Memory B cell (primary cell): ENCODE data around the gene NCAM2.
"Not testable (repeated sequence)": the region's sequence is repeated elsewhere in the genome, so short reads cannot be mapped to it uniquely, and the experiment has no call there.

ENCODE experiments used
- ATAC-seq: fragments of 150-1000 bp; cut with Tn5 transposase; 2 replicates; pipeline ENCODE4 v1.10.0; 2021; ENCODE audit warnings: low read depth, mild to moderate bottlenecking, moderate library complexity
- DNase-seq, 2 donors: peaks; one replicate each; pipeline ENCODE4 v3.0.0; 2022; ENCODE audit warnings: low spot score in 2 of 2
- H3K27ac Mint-ChIP-seq: one replicate; pipeline ENCODE4 v1.8.0; 2022; ENCODE audit warnings: mild to moderate bottlenecking, moderate library complexity, mixed read lengths
- H3K27me3 Mint-ChIP-seq: one replicate; pipeline ENCODE4 v1.8.0; 2022; ENCODE audit warnings: mixed read lengths
- H3K36me3 Mint-ChIP-seq: one replicate; pipeline ENCODE4 v1.8.0; 2022; ENCODE audit warnings: mild to moderate bottlenecking, mixed read lengths
- H3K4me1 Mint-ChIP-seq: one replicate; pipeline ENCODE4 v1.8.0; 2022; ENCODE audit warnings: mixed read lengths
- H3K4me3 Mint-ChIP-seq: one replicate; pipeline ENCODE4 v1.8.0; 2022; ENCODE audit warnings: mild to moderate bottlenecking, moderate library complexity, mixed read lengths
- H3K9me3 Mint-ChIP-seq: one replicate; pipeline ENCODE4 v1.8.0; 2022; ENCODE audit warnings: mixed read lengths

The NCAM2 gene

GRCh38 chr21:21101911-21102310 is 103.7 kb downstream of the NCAM2 start:
- H3K4me3 Mint-ChIP-seq: no peak overlapping the region
- DNase-seq (no peak), ATAC-seq (no peak)
- H3K36me3 Mint-ChIP-seq: no peaks in the 10 kb centered on the region
- no peak overlapping the region for H3K27ac Mint-ChIP-seq
- H3K4me1 Mint-ChIP-seq: no peaks in the 10 kb centered on the region
- H3K27me3 Mint-ChIP-seq: no peaks in the 10 kb centered on the region
- H3K9me3 Mint-ChIP-seq: no peaks in the 10 kb centered on the region

GRCh38 chr21:21102896-21103295 is 104.7 kb downstream of the NCAM2 start:
- no peak overlapping the region for H3K4me3 Mint-ChIP-seq
- ATAC-seq: no peak
- H3K36me3 Mint-ChIP-seq: no peaks in the 10 kb centered on the region
- H3K9me3 Mint-ChIP-seq: no peaks in the 10 kb centered on the region
- no peaks in the 10 kb centered on the region for H3K27me3 Mint-ChIP-seq
- H3K27ac Mint-ChIP-seq: no peak overlapping the region
- DNase-seq: no peak
- H3K4me1 Mint-ChIP-seq: no peaks in the 10 kb centered on the region

- no peaks in the 10 kb centered on the region for H3K27me3 Mint-ChIP-seq
- H3K36me3 Mint-ChIP-seq: no peaks in the 10 kb centered on the region
- H3K4me3 Mint-ChIP-seq: no peak overlapping the region
- ATAC-seq (no peak), DNase-seq (no peak)
- no peaks in the 10 kb centered on the region for H3K4me1 Mint-ChIP-seq
- no peak overlapping the region for H3K27ac Mint-ChIP-seq
- H3K9me3 Mint-ChIP-seq: no peaks in the 10 kb centered on the region
Measured at GRCh38 chr21:21103692-21104091, 105.5 kb downstream of the NCAM2 start.

DNA sequence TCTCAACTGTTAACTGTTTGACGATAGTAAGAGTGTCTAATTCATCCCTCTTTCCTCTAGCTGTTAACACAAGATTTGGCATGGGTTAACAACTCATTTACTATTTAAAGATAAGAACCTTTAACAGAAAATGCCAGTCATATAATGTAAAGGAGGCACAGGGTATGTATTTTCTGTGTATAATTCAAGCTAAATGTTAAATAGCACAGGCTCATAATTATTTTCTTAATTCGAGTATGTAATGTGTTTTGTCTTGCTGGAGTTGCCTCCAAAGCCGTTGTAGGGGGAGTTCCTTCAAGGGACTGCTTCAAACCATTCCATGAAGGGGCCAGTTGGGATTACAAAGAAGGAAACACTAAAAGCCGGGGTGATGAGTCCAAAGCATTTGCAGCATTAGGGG is 111.5 kb downstream of the NCAM2 start:
- ATAC-seq (no peak), DNase-seq (no peak)
- Mint-ChIP-seq H3K9me3 (no peaks in the 10 kb centered on the region), H3K27ac (no peak overlapping the region), H3K4me1 (no peaks in the 10 kb centered on the region), H3K27me3 (no peaks in the 10 kb centered on the region), H3K4me3 (no peak overlapping the region), H3K36me3 (no peaks in the 10 kb centered on the region)

DNA sequence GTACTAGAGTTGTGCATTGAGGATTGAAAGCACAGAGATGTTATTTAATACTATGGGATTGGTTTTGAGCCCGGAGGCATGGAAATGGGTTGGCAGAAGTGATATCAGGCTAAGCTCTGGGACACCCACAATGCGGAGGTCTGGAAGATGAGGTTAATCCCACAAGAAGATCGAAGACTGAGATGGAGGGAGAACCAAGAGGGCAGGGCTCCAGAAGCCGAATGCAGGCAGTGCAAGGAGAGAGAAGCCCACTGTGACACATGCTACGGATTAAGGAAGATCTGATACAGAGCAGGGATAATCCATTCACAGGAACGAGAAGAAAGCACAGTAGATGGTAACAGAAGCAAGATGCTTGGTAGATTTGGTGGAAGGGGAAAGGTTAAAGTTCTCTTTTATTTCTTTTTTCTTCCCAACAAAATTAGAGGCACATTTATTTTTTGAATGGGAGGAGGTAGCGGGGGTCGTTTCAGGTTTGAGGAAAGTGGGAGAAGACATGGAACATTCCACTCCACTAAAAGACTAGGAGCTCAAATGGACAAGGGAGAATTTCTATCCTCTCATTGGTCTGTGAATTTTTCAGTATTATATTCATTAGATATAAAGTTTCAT is 113.2 kb downstream of the NCAM2 start:
- ATAC-seq (no peak), DNase-seq (no peak)
- no peak overlapping the region for H3K4me3 Mint-ChIP-seq
- H3K9me3 Mint-ChIP-seq: no peaks in the 10 kb centered on the region
- H3K27me3 Mint-ChIP-seq: no peaks in the 10 kb centered on the region
- no peak overlapping the region for H3K27ac Mint-ChIP-seq
- no peaks in the 10 kb centered on the region for H3K4me1 Mint-ChIP-seq
- H3K36me3 Mint-ChIP-seq: no peaks in the 10 kb centered on the region

- no peak for DNase-seq
- Mint-ChIP-seq H3K27me3 (no peaks in the 10 kb centered on the region), H3K9me3 (no peaks in the 10 kb centered on the region), H3K36me3 (no peaks in the 10 kb centered on the region), H3K4me3 (no peak overlapping the region), H3K4me1 (peaks cover 2% of the 10 kb centered on the region), H3K27ac (no peak overlapping the region)
- no peak for ATAC-seq
Measured at GRCh38 chr21:21114461-21114860, 116.3 kb downstream of the NCAM2 start.

DNA sequence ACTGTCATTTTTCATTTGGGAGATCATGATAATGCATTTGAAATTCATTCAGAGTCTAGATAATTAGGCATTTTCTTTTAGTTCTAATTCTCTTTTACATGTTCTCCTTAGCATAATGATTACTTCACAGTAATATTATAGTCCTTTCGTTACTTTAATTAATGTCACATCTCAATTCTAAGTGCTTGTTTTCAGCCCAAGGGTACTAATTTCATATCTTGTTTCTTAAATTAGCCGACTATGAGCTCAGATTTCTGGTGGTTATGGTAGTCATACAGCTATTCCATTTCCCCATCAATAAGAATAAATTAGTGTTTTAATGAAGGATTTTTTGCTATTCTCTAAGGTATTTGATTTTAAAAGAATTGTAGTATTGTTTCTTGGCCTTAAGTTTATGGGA is 120.9 kb downstream of the NCAM2 start:
- no peak overlapping the region for H3K27ac Mint-ChIP-seq
- H3K36me3 Mint-ChIP-seq: no peaks in the 10 kb centered on the region
- peaks cover 2% of the 10 kb centered on the region for H3K4me1 Mint-ChIP-seq
- H3K9me3 Mint-ChIP-seq: no peaks in the 10 kb centered on the region
- no peak overlapping the region for H3K4me3 Mint-ChIP-seq
- no peak for ATAC-seq
- no peak for DNase-seq
- H3K27me3 Mint-ChIP-seq: no peaks in the 10 kb centered on the region

DNA sequence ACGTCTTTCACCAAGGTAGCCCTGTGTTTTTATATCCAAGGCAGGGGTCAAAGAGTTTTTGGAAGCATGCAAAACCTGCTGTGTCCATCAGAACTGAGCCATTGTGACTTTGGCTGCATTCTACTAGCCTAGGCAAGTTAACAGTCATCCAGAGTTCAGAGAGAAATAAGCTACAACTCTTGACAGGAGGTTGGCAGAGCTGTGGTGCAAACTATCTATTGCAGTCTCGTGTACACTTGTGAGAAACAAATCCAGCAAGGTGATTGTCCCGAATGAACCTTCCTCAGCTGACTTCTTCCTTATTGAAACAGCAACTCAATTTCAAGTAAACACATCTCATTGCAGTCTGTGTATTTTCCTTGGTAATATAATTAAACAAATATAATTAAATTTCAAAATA is 124.5 kb downstream of the NCAM2 start:
- H3K27ac Mint-ChIP-seq: no peak overlapping the region
- DNase-seq (no peak), ATAC-seq (no peak)
- H3K9me3 Mint-ChIP-seq: no peaks in the 10 kb centered on the region
- H3K4me1 Mint-ChIP-seq: peaks cover 2% of the 10 kb centered on the region
- H3K36me3 Mint-ChIP-seq: no peaks in the 10 kb centered on the region
- no peaks in the 10 kb centered on the region for H3K27me3 Mint-ChIP-seq
- H3K4me3 Mint-ChIP-seq: no peak overlapping the region

DNA sequence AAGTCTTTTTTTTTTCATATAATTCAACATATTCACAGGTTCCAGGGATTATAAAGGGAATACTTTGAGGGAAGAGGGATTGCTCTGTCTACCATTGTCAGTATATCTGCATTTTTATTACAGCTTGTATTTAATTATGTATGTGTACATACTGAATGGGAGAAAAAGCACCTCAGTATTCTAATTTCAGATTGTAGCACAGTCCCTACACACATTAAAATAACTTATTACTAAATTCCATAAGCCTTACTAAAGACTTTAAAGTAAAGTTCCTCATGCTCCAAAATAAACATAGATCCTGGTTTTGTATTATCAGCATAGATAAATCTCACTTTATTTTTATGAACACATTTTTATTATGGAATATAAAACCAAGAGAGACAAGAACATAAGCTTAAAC is 134.2 kb downstream of the NCAM2 start:
- ATAC-seq (no peak), DNase-seq (no peak)
- no peaks in the 10 kb centered on the region for H3K4me1 Mint-ChIP-seq
- no peaks in the 10 kb centered on the region for H3K36me3 Mint-ChIP-seq
- no peaks in the 10 kb centered on the region for H3K27me3 Mint-ChIP-seq
- no peaks in the 10 kb centered on the region for H3K9me3 Mint-ChIP-seq
- no peak overlapping the region for H3K4me3 Mint-ChIP-seq
- no peak overlapping the region for H3K27ac Mint-ChIP-seq

- DNase-seq: no peak
- Mint-ChIP-seq H3K4me3 (no peak overlapping the region), H3K27ac (no peak overlapping the region), H3K27me3 (no peaks in the 10 kb centered on the region), H3K36me3 (no peaks in the 10 kb centered on the region), H3K9me3 (no peaks in the 10 kb centered on the region), H3K4me1 (no peaks in the 10 kb centered on the region)
- no peak for ATAC-seq
Measured at GRCh38 chr21:21137986-21138385, 139.8 kb downstream of the NCAM2 start.

DNA sequence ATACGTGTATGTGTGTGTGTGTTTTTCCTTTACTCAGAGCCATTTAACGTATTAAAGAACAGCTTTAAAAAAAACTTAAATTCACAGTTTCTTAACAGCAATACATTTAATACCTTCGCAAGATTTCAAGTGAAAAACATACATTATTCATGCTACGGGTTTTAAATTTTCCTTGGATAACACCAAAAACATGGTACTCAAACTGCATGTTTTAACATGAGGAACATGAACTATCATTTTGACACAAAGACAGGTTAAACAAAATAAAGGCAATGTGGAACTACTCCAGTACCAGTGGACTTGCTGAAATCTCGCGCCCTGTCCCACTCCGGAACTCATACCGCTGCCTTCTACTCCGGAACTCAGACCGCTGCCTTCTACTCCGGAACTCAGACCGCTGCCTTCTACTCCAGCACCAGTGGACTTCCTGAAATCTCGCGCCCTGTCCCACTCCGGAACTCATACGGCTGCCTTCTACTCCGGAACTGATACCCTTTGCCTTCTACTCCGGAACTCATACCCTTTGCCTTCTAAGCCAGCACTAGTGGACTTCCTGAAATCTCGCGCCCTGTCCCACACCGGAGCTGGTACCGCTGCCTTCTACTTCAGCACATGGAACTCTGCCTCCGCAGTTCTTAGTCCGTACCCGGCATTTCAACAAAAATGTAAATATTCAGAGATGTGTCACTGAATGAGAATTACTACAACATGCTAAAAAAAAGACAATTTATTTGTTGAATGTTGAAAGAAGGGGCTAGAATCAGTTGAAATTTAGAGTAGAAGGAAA is 148.6 kb downstream of the NCAM2 start:
- Mint-ChIP-seq H3K9me3 (no peaks in the 10 kb centered on the region), H3K36me3 (no peaks in the 10 kb centered on the region), H3K27ac (no peak overlapping the region), H3K4me1 (no peaks in the 10 kb centered on the region), H3K27me3 (no peaks in the 10 kb centered on the region), H3K4me3 (no peak overlapping the region)
- DNase-seq (no peak), ATAC-seq (no peak)

DNA sequence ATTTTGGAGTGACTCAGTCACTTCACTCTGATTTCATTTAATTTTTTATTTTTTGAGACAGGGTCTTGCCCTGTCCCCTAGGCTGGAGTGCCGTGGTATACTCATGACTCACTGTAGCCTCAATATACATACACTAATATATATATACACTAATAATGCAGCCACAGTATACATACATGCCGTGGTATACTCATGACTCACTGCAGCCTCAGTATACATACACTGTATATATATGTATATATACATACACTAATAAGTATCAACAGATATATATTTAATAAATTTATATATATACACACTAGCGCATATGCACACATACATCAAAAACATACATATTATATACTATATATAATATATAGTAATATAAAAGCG is 149.2 kb downstream of the NCAM2 start:
- Mint-ChIP-seq H3K27me3 (no peaks in the 10 kb centered on the region), H3K9me3 (no peaks in the 10 kb centered on the region), H3K4me1 (no peaks in the 10 kb centered on the region), H3K4me3 (no peak overlapping the region), H3K27ac (no peak overlapping the region), H3K36me3 (no peaks in the 10 kb centered on the region)
- ATAC-seq (no peak), DNase-seq (no peak)

- Mint-ChIP-seq H3K27ac (no peak overlapping the region), H3K36me3 (no peaks in the 10 kb centered on the region), H3K4me1 (no peaks in the 10 kb centered on the region), H3K27me3 (no peaks in the 10 kb centered on the region), H3K9me3 (no peaks in the 10 kb centered on the region), H3K4me3 (no peak overlapping the region)
- DNase-seq (no peak), ATAC-seq (no peak)
Measured at GRCh38 chr21:21148009-21148408, 149.8 kb downstream of the NCAM2 start.

DNA sequence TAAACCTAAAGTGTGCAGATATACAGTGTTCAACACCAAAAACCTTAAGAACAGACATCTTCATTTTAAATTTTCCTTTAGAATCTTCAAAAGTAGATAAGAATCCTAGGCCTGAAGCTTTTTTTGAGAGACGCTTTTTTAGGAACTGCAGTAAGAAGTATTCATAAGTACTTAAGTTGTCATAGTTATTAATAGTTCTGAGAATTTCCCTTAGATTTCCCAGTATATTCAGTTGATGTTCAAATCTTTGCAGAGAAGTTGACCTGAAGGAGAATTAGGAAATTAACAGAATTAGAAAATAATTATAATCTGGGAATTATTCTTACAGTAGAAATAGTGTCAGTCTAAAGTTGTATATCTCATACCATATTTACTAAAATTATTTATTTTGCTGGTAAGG is 150.3 kb downstream of the NCAM2 start:
- Mint-ChIP-seq H3K27ac (no peak overlapping the region), H3K36me3 (no peaks in the 10 kb centered on the region), H3K9me3 (no peaks in the 10 kb centered on the region), H3K27me3 (no peaks in the 10 kb centered on the region), H3K4me1 (no peaks in the 10 kb centered on the region), H3K4me3 (no peak overlapping the region)
- no peak for DNase-seq
- no peak for ATAC-seq

DNA sequence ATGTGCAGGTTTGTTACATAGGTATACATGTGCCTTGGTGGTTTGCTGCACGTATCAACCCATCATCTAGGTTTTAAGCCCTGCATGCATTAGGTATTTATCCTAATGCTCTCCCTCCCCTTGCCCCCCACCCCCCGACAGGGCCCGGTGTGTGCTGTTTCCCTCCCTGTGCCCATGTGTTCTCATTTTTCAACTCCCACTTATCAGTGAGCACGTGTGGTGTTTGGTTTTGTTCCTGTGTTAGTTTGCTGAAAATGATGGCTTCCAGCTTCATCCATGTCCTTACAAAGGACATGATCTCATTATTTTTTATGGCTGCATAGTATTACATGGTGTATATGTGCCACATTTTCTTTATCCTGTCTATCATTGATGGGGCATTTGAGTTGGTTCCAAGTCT is 151.2 kb downstream of the NCAM2 start:
- H3K4me3 Mint-ChIP-seq, H3K9me3 Mint-ChIP-seq, H3K27ac Mint-ChIP-seq, H3K4me1 Mint-ChIP-seq, ATAC-seq, H3K27me3 Mint-ChIP-seq, H3K36me3 Mint-ChIP-seq, DNase-seq: not testable (repeated sequence)
